Measurements from ENCODE around the gene FBXW4. TPM values are rescaled to one million over a fixed set of nuclear protein-coding genes. Genes with fewer than 3 reads are reported as not detected.

The FBXW4 gene
- total RNA-seq, 1 donor from 2014 or later = 70.7 TPM

- Mint-ChIP-seq H3K27me3 (peaks cover 82% of the 10 kb centered on the region), H3K4me1 (ENCODE audit: low read depth) (peaks cover 13% of the 10 kb centered on the region), H3K9me3 (ENCODE audit: low read depth) (no peaks in the 10 kb centered on the region), H3K27ac (no peak overlapping the region), H3K36me3 (ENCODE audit: insufficient read depth) (no peaks in the 10 kb centered on the region), H3K4me3 (ENCODE audit: low read depth) (no peak overlapping the region)
- TF ChIP-seq CTCF (IDR thresholded peaks at IDR 0.05; ENCODE audit: unreplicated experiment) = no peak
- no peak for DNase-seq (ENCODE audit: low spot score, unreplicated experiment)
Observed at GRCh38 chr10:101567165-101568006, 127.6 kb downstream of the FBXW4 start.

- H3K27me3 Mint-ChIP-seq = peaks cover 74% of the 10 kb centered on the region
Observed at GRCh38 chr10:101566333-101567164, 128.4 kb downstream of the FBXW4 start.

GRCh38 chr10:101565936-101566332 is 129.0 kb downstream of the FBXW4 start:
- no peaks in the 10 kb centered on the region for H3K36me3 Mint-ChIP-seq (ENCODE audit: insufficient read depth)
- H3K27me3 Mint-ChIP-seq = peaks cover 67% of the 10 kb centered on the region
- H3K4me3 Mint-ChIP-seq (ENCODE audit: low read depth) = no peak overlapping the region
- TF ChIP-seq CTCF (IDR thresholded peaks at IDR 0.05; ENCODE audit: unreplicated experiment) = no peak
- DNase-seq (ENCODE audit: low spot score, unreplicated experiment) = no peak
- no peaks in the 10 kb centered on the region for H3K9me3 Mint-ChIP-seq (ENCODE audit: low read depth)
- H3K27ac Mint-ChIP-seq = peak overlapping the region; percentile 85
- peaks cover 13% of the 10 kb centered on the region for H3K4me1 Mint-ChIP-seq (ENCODE audit: low read depth)

More at GRCh38 chr10:101566333-101567164, 128.4 kb downstream of the FBXW4 start:
- Mint-ChIP-seq H3K4me3 (ENCODE audit: low read depth) (no peak overlapping the region), H3K4me1 (ENCODE audit: low read depth) (peaks cover 13% of the 10 kb centered on the region), H3K9me3 (ENCODE audit: low read depth) (no peaks in the 10 kb centered on the region), H3K36me3 (ENCODE audit: insufficient read depth) (no peaks in the 10 kb centered on the region), H3K27ac (peak overlapping the region; percentile 85)
- peak; percentile 41 for DNase-seq (ENCODE audit: low spot score, unreplicated experiment)
- TF ChIP-seq CTCF (IDR thresholded peaks at IDR 0.05; ENCODE audit: unreplicated experiment) = peak; percentile 27

GRCh38 chr10:101565370-101565900 is 129.5 kb downstream of the FBXW4 start:
- no peak overlapping the region for H3K4me3 Mint-ChIP-seq (ENCODE audit: low read depth)
- peaks cover 13% of the 10 kb centered on the region for H3K4me1 Mint-ChIP-seq (ENCODE audit: low read depth)
- no peak for TF ChIP-seq CTCF (IDR thresholded peaks at IDR 0.05; ENCODE audit: unreplicated experiment)
- no peaks in the 10 kb centered on the region for H3K36me3 Mint-ChIP-seq (ENCODE audit: insufficient read depth)
- H3K27me3 Mint-ChIP-seq = peaks cover 62% of the 10 kb centered on the region
- H3K27ac Mint-ChIP-seq = no peak overlapping the region
- DNase-seq (ENCODE audit: low spot score, unreplicated experiment) = no peak
- no peaks in the 10 kb centered on the region for H3K9me3 Mint-ChIP-seq (ENCODE audit: low read depth)

GRCh38 chr10:101564490-101564991 is 130.4 kb downstream of the FBXW4 start:
- Mint-ChIP-seq H3K4me3 (ENCODE audit: low read depth) (no peak overlapping the region), H3K4me1 (ENCODE audit: low read depth) (peaks cover 9% of the 10 kb centered on the region), H3K27ac (no peak overlapping the region), H3K36me3 (ENCODE audit: insufficient read depth) (no peaks in the 10 kb centered on the region), H3K9me3 (ENCODE audit: low read depth) (no peaks in the 10 kb centered on the region), H3K27me3 (peaks cover 57% of the 10 kb centered on the region)
- DNase-seq (ENCODE audit: low spot score, unreplicated experiment) = no peak
- TF ChIP-seq CTCF (IDR thresholded peaks at IDR 0.05; ENCODE audit: unreplicated experiment) = no peak

Data from progenitor cell of endocrine pancreas (in vitro differentiated cells).